Hematopoietic multipotent progenitor cell (in vitro differentiated cells): Measurements from ENCODE around the gene MUC13. TPM values are rescaled to one million over a fixed set of nuclear protein-coding genes. Genes with fewer than 3 reads are reported as not detected.

Experiments
- DNase-seq, 3 donors: peaks; one replicate each; pipeline ENCODE4 v3.0.0-alpha.2; 2011 to 2015; ENCODE audit warnings: low read depth in 2 of 3, low spot score in 2 of 3
- total RNA-seq: library from RNA; depleted of rRNA; stranded (reverse); fragments of >200 nt; gene quantifications from one replicate; pipeline ENCODE4 v1.2.3, GENCODE V29; 2012

The MUC13 gene
- total RNA-seq, 1 donor, result not detected

- no peak for DNase-seq
Measured at GRCh38 chr3:124881976-124882697, 52.4 kb downstream of the MUC13 start.

DNA sequence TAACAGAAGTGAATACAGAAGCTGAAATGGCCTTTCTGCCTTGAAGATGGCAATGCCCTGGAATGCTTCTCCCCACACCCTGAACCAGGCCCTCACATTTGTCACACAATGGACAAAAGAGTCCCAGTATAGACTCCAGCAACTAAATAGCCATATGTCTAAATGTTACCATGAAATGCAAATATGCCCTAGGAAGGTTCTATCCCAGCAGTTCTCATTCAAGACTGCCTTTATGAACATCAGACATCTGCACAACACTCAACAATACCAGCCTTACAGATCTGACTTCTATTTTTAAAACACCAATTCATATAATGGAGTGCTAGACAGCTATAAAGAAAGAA, 55.2 kb downstream of the MUC13 start:
- DNase-seq, result no peak

DNA sequence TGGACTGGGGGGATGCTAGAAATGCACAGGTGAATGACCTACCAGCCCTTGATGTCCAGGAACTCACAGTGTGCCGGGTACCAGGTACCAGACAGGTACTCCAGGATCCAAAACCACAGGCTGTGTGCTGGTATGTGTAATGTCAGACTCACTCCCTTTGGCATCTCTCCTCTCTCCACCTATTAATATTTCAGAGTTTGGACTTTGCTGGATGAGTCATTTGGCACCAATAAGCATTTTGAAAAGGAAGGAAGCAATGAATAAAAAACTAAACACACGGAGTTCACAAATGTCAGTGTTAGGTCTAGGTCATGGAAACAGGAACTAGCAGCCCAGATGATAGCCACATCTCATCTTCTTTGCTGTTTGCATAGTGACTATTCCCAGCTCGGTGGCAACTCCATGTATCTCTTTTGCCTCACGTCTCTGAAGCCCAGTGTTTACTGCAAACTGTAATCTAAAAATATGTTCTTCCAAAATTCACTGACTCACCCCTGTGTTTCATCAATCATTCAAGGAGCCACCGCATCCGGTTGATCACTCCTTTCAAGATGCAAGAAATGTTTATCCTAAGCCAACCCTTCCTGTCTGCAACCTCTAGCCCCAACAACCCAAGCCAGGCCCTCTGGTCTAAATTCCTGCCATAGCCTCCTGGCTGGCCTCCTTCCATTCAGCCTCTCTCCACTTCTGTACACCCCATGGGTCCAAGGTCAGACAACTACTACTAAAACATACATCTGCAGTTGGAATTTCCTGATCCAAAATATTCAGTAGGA, 55.8 kb downstream of the MUC13 start:
- DNase-seq, result peak in 2 of 3 donors; percentile 78 to 86

- no peak for DNase-seq
Measured at GRCh38 chr3:124877674-124878073, 56.9 kb downstream of the MUC13 start.

DNA sequence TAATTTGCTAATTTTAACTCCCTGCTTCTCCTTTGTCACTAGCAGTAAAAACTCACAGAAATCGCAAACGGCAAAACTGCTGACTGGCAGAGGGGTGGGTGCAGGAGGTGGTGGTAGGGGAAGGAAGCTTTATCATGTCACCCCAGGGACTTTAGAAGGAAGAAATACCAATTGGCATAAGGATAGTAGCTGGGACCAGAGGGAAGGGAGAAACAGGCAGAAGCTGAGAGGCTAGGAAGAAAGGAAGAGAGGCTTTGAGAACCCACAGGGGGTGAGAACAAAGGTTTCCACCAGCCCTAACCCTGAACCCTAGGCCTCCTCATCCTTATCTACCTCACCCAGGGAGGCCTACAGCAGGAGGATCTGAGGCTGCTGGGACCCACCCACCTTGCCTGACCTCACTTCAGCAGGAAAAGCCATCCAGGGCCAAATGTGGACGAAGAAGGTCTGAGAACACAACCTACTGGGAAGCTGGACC, 58.1 kb downstream of the MUC13 start:
- peak in 2 of 3 donors; percentile 17 to 36 for DNase-seq

- DNase-seq, result no peak
Measured at GRCh38 chr3:124873226-124873625, 61.3 kb downstream of the MUC13 start.

DNA sequence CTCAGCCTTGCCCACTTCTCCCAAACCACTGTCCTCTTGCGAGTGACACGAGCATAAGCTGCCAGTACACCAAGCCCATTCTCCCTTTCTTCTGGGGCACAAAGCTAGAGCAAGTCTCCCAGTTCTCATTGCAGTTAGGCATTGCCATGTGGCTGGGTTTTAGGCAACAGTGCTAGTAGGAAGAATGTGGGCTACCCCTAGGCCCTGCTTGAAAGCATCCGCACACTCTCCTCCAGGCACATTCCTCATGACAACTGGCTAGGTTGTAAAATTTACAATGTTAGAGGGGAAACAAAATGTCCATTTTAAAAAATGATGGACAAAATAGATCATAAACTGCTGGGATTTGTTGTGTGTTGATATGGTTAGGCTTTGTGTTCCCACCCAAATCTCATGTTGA, 67.0 kb downstream of the MUC13 start:
- DNase-seq, result no peak

- DNase-seq, result no peak
Measured at GRCh38 chr3:124862006-124862405, 72.5 kb downstream of the MUC13 start.

- no peak for DNase-seq
Measured at GRCh38 chr3:124861041-124861440, 73.5 kb downstream of the MUC13 start.

DNA sequence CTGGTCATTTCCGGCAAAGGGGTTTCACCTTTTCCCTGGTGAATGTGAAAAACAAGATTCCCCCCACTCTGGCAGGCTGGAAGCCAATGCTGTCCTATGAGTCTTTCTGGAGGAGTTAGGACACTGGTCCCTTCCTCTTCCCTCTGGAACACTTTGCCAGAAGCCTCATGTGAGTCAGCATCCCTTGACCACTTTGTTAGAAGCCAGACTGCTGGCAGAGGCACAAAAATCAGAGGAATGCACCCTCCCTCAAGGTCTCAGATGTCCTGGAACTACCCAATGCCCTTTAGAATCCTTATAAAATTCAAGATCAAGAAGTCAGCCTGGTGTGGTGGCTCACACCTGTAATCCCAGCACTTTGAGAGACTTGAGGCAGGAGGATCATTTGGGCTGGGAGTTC, 74.0 kb downstream of the MUC13 start:
- no peak for DNase-seq

DNA sequence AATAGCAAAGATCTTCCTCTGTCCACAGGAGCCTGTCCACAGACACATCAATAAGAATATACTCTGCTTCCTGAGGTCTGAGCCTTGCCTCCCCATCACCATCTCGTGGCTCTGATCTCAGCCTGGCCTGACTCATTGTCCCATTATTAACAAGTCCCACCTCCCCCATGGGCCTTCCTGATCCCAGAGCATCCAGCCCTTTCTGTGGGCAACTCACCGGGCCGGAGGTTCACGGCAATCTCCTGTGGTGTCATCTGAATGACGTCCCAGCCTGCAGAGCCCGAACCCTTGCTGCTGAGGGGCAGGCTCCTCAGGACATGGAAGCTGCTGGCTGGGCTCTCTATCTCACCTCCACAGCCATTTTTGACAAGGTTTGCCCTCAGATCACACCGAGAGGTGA, 75.5 kb downstream of the MUC13 start:
- no peak for DNase-seq

- DNase-seq, result no peak
Measured at GRCh38 chr3:124858275-124858674, 76.3 kb downstream of the MUC13 start.

DNA sequence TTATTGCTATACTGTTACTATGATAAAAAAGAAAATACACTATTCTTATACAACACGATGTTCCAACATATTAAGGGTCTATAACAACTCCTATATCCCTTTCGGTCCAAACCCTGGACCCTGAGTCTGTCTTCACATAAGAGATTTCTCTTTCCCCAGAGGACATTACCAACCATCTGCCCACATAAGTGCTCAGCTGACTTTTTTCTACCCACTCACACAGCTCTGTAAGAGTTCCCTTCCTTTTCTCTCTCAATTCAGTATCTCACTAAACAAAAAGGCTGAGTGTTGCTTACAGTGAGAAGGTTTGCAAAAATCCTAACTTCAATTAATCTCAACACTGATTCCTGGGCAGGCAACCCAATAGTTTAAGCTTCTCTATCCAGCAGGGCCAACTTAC, 77.9 kb downstream of the MUC13 start:
- no peak for DNase-seq

Other genes with a start within 250 kb of the MUC13 start
- 17.8 TPM for gene UMPS, start 204.3 kb downstream of the MUC13 start, total RNA-seq
- gene ITGB5, start 47.4 kb downstream of the MUC13 start, total RNA-seq, result 2.2 TPM
- gene HEG1, start 121.2 kb upstream of the MUC13 start, total RNA-seq, result 3.0 TPM